K562 (cell line): ENCODE results near the gene LDLRAD3. TPM values are rescaled to one million over a fixed set of nuclear protein-coding genes. Genes with fewer than 3 reads are reported as not detected.
A peak's percentile ranks its signal among the peaks of the same experiment; 100 is the strongest.

Experiments
- ATAC-seq: fragments of 200-7000 bp; cut with Tn5 transposase; 3 replicates; pipeline ENCODE4 v1.9.1; 2020; ENCODE audit warnings: moderate library complexity
- BruUV-seq: library from RNA; stranded (reverse); fragments of 400-500 nt; replicated peaks from 2 replicates; lab custom pipeline; 2021; lab: Mats Ljungman, UMichigan
- CTCF ChIA-PET: fragments of 300-600 bp; formaldehyde crosslinking; extraction: SDS; loops from one replicate; lab custom pipeline; 2021; ENCODE audit warnings: low intra/inter-chr PET ratio; lab: Yijun Ruan, JAX
- POLR2A ChIA-PET: fragments of 300-600, 350-650 bp; sonication (Branson Sonifier 250); formaldehyde crosslinking; extraction: SDS; loops from one replicate; lab custom pipeline; 2021; ENCODE audit warnings: antibody characterized with exemption, inconsistent platforms; lab: Yijun Ruan, JAX
- DNase-seq, 4 experiments: peaks; one replicate each; pipeline versions ENCODE4 v3.0.0 to v3.0.0-alpha.2; 2011 to 2018; ENCODE audit warnings: low spot score in 3 of 4, mixed read lengths in 3 of 4; ENCODE audit errors: extremely low read depth in 1 of 4
- FAIRE-seq: peaks from 2 replicates; lab custom pipeline; 2011; peaks lifted over from hg19 to GRCh38; lab: Jason Lieb, UNC
- H2AFZ ChIP-seq: 2 replicates; pipeline ENCODE4 v1.6.0; 2011; ENCODE audit warnings: low read depth, low read length, control low read depth, inconsistent platforms
- H3K27ac ChIP-seq: fragments of 200-600 bp; 3 replicates; pipeline ENCODE4 v1.8.0; 2011; ENCODE audit warnings: low read depth, mild to moderate bottlenecking, control low read depth, inconsistent platforms, low read length, moderate library complexity, mixed read lengths; ENCODE audit errors: extremely low read depth
- H3K27me3 ChIP-seq, 2 experiments: fragments of 300-600 bp in 1 of 2; 2 replicates in 1 of 2; 3 replicates in 1 of 2; pipeline versions ENCODE4 v1.6.0 to v1.8.0; 2011; ENCODE audit warnings: inconsistent platforms in 2 of 2, low read length in 2 of 2, mild to moderate bottlenecking in 1 of 2, mixed read lengths in 1 of 2, moderate library complexity in 1 of 2; ENCODE audit not compliant: control insufficient read depth in 2 of 2, insufficient read depth in 2 of 2
- H3K36me3 ChIP-seq: fragments of 300-600 bp; 3 replicates; pipeline ENCODE4 v1.8.0; 2011; ENCODE audit warnings: mild to moderate bottlenecking, low read length, inconsistent platforms; ENCODE audit not compliant: control insufficient read depth, insufficient read depth
- H3K4me1 ChIP-seq, 2 experiments: fragments of 200-600 bp in 1 of 2; replicated peaks in 1 of 2; 2 replicates in 1 of 2; 3 replicates in 1 of 2; pipeline versions ENCODE4 v1.5.1 to v1.8.0; 2011; ENCODE audit warnings: inconsistent platforms in 2 of 2, low read length in 2 of 2, mild to moderate bottlenecking in 1 of 2, mixed read lengths in 1 of 2, moderate library complexity in 1 of 2; ENCODE audit not compliant: control insufficient read depth in 2 of 2, insufficient read depth in 2 of 2
- H3K4me2 ChIP-seq: 2 replicates; pipeline ENCODE4 v1.6.1; 2011; ENCODE audit warnings: low read length, control low read depth, inconsistent platforms, mixed read lengths; ENCODE audit not compliant: insufficient read depth
- H3K4me3 ChIP-seq: fragments of 200-600 bp; sonication (generic), shearing (Covaris generic); 2 replicates; pipeline ENCODE4 v1.5.1; 2016; ENCODE audit warnings: control low read depth, inconsistent platforms
- H3K79me2 ChIP-seq: fragments of 200-600 bp; 3 replicates; pipeline ENCODE4 v1.8.0; 2011; ENCODE audit warnings: low read length, inconsistent platforms; ENCODE audit not compliant: control insufficient read depth, insufficient read depth
- H3K9ac ChIP-seq, 2 experiments: 2 replicates each; pipeline versions ENCODE4 v1.6.0 to v1.6.1; 2011; ENCODE audit warnings: low read depth in 2 of 2, low read length in 2 of 2, control low read depth in 1 of 2, inconsistent platforms in 1 of 2, mild to moderate bottlenecking in 1 of 2, mixed read lengths in 1 of 2; ENCODE audit not compliant: insufficient read depth in 1 of 2
- H3K9me1 ChIP-seq: one replicate; pipeline ENCODE4 v1.6.0; 2011; ENCODE audit warnings: inconsistent platforms, mild to moderate bottlenecking, low read length, moderate library complexity; ENCODE audit not compliant: control insufficient read depth, insufficient read depth
- H3K9me3 ChIP-seq: replicated peaks from 2 replicates; pipeline ENCODE4 v1.5.1; 2011; ENCODE audit warnings: low read depth, low read length, inconsistent platforms; ENCODE audit not compliant: control insufficient read depth, insufficient read depth
- H4K20me1 ChIP-seq: replicated peaks from 2 replicates; pipeline ENCODE4 v1.6.1; 2011; ENCODE audit warnings: low read length, inconsistent platforms, mixed read lengths; ENCODE audit not compliant: control insufficient read depth, insufficient read depth
- FOSL1 ChIP-seq: fragments of 200-800 bp; sonication (Bioruptor generic); conservative IDR thresholded peaks from 2 replicates; pipeline ENCODE4 v1.6.1; 2016; ENCODE audit warnings: missing genetic modification characterization, missing compliant biosample characterization
- TEAD1 ChIP-seq, 2 experiments: fragments of 450-650 bp in 1 of 2; sonication (generic) in 1 of 2; formaldehyde crosslinking; IDR thresholded peaks; 2 replicates each; pipeline versions ENCODE4 v1.4.0 to v1.8.0; 2020 to 2022; ENCODE audit warnings: mild to moderate bottlenecking in 2 of 2, missing genetic modification reagents in 1 of 2
- ZNF766 ChIP-seq: fragments of 200-800 bp; sonication (Bioruptor generic); conservative IDR thresholded peaks from 2 replicates; pipeline ENCODE4 v1.6.1; 2016; ENCODE audit warnings: missing genetic modification characterization, missing compliant biosample characterization
- WGBS: fragments of 100-300 bp; shearing (Covaris generic); methylation state at CpG from one replicate; pipeline ENCODE4 v1.1.6; 2016; ENCODE audit warnings: low coverage, mixed read lengths; ENCODE audit not compliant: insufficient coverage; ENCODE audit errors: missing lambda C conversion rate; 5-methylcytosine and 5-hydroxymethylcytosine counted together
- in situ Hi-C: fragments of 300-500 bp; cut with MboI; formaldehyde crosslinking; loops from 4 replicates; pipeline ENCODE4 v1.15.0; 2018; ENCODE audit warnings: inconsistent platforms, mixed read lengths
- intact Hi-C: fragments of 100-400 bp; cut with micrococcal nuclease; formaldehyde crosslinking; loops from 2 replicates; pipeline ENCODE4 v1.14.2; 2022
- polyA plus RNA-seq, 8 experiments: library from polyadenylated mRNA; depleted of rRNA in 4 of 8; stranded (reverse) in 5 of 8; unstranded in 3 of 8; fragments of >200 nt; fragmentation: Nextera tagmentation in 2 of 8; fragmentation: Illumina TruSeq in 1 of 8; extraction: Ambion mirVana in 2 of 8; extraction: Trizol in 1 of 8; gene quantifications; 2 replicates each; pipeline versions ENCODE4 v1.2.1 to v1.2.3, GENCODE V29; 2011 to 2014; ENCODE audit warnings: inconsistent platforms in 1 of 8, missing spikeins in 1 of 8
- total RNA-seq, 7 experiments: library from RNA; depleted of rRNA in 6 of 7; stranded (reverse); fragments of >200 nt in 6 of 7; fragmentation: Illumina TruSeq in 2 of 7; extraction: Trizol in 2 of 7; gene quantifications; 2 replicates each; pipeline versions ENCODE4 v1.2.1 to v1.2.3, GENCODE V29; 2011 to 2021; ENCODE audit warnings: low replicate concordance in 1 of 7
- TF ChIP-seq, protein P1 (sequence below): sonication (generic); formaldehyde crosslinking; IDR thresholded peaks from 2 replicates; pipeline ENCODE4 v1.8.0; 2023; ENCODE audit warnings: missing genetic modification reagents, mild to moderate bottlenecking, borderline replicate concordance

Gene LDLRAD3
- total and polyA plus RNA-seq, 9 of the 15 experiments (the other 6 are each of a cell fraction or from before 2014, with no cell fraction given): 0.73 to 7.2 (median 3.5) TPM

DNA sequence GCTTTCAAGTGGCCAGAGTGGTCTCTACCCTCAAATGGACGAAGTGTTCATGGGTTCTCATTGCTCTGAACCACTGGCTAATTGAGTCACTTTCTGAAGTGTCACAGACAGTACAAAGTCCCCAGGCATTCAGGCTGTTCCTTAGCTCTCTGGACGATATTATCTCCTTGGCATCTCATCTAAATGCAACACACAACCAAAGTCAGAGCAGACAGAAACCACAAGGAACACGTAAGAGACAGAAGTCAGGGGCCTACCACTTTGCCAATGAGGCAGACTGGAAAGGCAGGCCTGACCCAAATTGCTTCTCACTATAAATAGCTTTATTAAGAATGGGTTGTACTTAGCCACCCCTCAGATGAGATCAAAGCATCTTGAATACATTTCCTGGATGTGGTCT lies 29.0 kb upstream of the LDLRAD3 start:
- Histone ChIP-seq H3K79me2 (no peaks in the 10 kb centered on the region), H3K9me3 (no peaks in the 10 kb centered on the region), H3K36me3 (no peaks in the 10 kb centered on the region), H3K4me3 (no peak overlapping the region), H3K9ac (no peak overlapping the region), H3K4me2 (no peak overlapping the region), H3K4me1 (no peaks in the 10 kb centered on the region), H4K20me1 (no peaks in the 10 kb centered on the region), H3K9me1 (no peaks in the 10 kb centered on the region), H2AFZ (no peak overlapping the region), H3K27me3 (no peaks in the 10 kb centered on the region; a peak in 2 of 5 replicates), H3K27ac (no peak overlapping the region)
- TF ChIP-seq ZNF766 (CRISPR knock-in tag) (0 out of 2 replicates have a peak, but pooled peaks have one; percentile 55), FOSL1 (tag) (0 out of 2 replicates have a peak, but pooled peaks have one; percentile 21), TEAD1 (CRISPR knock-in tag; IDR thresholded peaks at IDR 0.05) (peak in 1 of 2 experiments; percentile 28; a peak in 1 of 4 replicates)
- TF ChIP-seq, protein P1, sequence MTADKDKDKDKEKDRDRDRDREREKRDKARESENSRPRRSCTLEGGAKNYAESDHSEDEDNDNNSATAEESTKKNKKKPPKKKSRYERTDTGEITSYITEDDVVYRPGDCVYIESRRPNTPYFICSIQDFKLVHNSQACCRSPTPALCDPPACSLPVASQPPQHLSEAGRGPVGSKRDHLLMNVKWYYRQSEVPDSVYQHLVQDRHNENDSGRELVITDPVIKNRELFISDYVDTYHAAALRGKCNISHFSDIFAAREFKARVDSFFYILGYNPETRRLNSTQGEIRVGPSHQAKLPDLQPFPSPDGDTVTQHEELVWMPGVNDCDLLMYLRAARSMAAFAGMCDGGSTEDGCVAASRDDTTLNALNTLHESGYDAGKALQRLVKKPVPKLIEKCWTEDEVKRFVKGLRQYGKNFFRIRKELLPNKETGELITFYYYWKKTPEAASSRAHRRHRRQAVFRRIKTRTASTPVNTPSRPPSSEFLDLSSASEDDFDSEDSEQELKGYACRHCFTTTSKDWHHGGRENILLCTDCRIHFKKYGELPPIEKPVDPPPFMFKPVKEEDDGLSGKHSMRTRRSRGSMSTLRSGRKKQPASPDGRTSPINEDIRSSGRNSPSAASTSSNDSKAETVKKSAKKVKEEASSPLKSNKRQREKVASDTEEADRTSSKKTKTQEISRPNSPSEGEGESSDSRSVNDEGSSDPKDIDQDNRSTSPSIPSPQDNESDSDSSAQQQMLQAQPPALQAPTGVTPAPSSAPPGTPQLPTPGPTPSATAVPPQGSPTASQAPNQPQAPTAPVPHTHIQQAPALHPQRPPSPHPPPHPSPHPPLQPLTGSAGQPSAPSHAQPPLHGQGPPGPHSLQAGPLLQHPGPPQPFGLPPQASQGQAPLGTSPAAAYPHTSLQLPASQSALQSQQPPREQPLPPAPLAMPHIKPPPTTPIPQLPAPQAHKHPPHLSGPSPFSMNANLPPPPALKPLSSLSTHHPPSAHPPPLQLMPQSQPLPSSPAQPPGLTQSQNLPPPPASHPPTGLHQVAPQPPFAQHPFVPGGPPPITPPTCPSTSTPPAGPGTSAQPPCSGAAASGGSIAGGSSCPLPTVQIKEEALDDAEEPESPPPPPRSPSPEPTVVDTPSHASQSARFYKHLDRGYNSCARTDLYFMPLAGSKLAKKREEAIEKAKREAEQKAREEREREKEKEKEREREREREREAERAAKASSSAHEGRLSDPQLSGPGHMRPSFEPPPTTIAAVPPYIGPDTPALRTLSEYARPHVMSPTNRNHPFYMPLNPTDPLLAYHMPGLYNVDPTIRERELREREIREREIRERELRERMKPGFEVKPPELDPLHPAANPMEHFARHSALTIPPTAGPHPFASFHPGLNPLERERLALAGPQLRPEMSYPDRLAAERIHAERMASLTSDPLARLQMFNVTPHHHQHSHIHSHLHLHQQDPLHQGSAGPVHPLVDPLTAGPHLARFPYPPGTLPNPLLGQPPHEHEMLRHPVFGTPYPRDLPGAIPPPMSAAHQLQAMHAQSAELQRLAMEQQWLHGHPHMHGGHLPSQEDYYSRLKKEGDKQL (CRISPR knock-in tag): no peak
- in situ Hi-C loops: no loop called here
- no TSS peak for BruUV-seq
- DNase-seq (no peak), FAIRE-seq (no peak), ATAC-seq (no peak)
- POLR2A ChIA-PET: interaction anchor here (0.6 kb wide), 1 partner anchor 274 kb away, joined by 3 read pairs; no protein-coding TSS in a partner anchor
- WGBS: 0% methylated on average over 3 of the region's 3 CpGs
- CTCF ChIA-PET: no interaction called here
- intact Hi-C loops: no loop called here
